Skeletal muscle tissue (tissue), 4 donors: ENCODE results near the gene RALY. TPM values are rescaled to one million over a fixed set of nuclear protein-coding genes. Genes with fewer than 3 reads are reported as not detected.

Experiments
- H3K27ac ChIP-seq: one replicate; pipeline ENCODE4 v1.7.0; 2013; ENCODE audit warnings: mild to moderate bottlenecking, low read depth, low read length, inconsistent platforms
- H3K27me3 ChIP-seq, 3 donors: one replicate each; pipeline ENCODE4 v1.7.0; 2013; ENCODE audit warnings: low read length in 3 of 3; ENCODE audit not compliant: control insufficient read depth in 3 of 3, insufficient read depth in 3 of 3
- H3K36me3 ChIP-seq, 3 donors: one replicate each; pipeline ENCODE4 v1.7.0; 2013; ENCODE audit warnings: low read length in 3 of 3; ENCODE audit not compliant: control insufficient read depth in 3 of 3, insufficient read depth in 3 of 3
- H3K4me1 ChIP-seq, 3 donors: one replicate each; pipeline ENCODE4 v1.7.0; 2013; ENCODE audit warnings: low read length in 3 of 3, mild to moderate bottlenecking in 3 of 3; ENCODE audit not compliant: control insufficient read depth in 3 of 3, insufficient read depth in 3 of 3
- H3K4me3 ChIP-seq, 3 donors: one replicate each; pipeline ENCODE4 v1.7.0; 2013; ENCODE audit warnings: low read length in 3 of 3
- H3K9ac ChIP-seq, 3 donors: one replicate each; pipeline ENCODE4 v1.7.0; 2013; ENCODE audit warnings: low read length in 3 of 3, mild to moderate bottlenecking in 3 of 3, moderate library complexity in 2 of 3, low read depth in 1 of 3
- H3K9me3 ChIP-seq, 3 donors: one replicate each; pipeline ENCODE4 v1.7.0; 2013; ENCODE audit warnings: low read length in 3 of 3; ENCODE audit not compliant: control insufficient read depth in 3 of 3
- total RNA-seq: library from RNA; depleted of rRNA; stranded (reverse); fragments of >200 nt; gene quantifications from one replicate; pipeline ENCODE4 v1.2.3, GENCODE V29; 2014
- donor health status: Osteomylitis.

RALY gene
- total RNA-seq, 1 donor from 2014 or later = 52.2 TPM

GRCh38 chr20:34070079-34070439 is 76.3 kb downstream of the RALY start:
- H3K4me3 ChIP-seq = no peak overlapping the region
- peaks cover 4 to 8% (median 7%) of the 10 kb centered on the region in 3 donors for H3K36me3 ChIP-seq
- H3K9me3 ChIP-seq = no peaks in the 10 kb centered on the region
- H3K9ac ChIP-seq = no peak overlapping the region
- no peaks in the 10 kb centered on the region for H3K27me3 ChIP-seq
- H3K27ac ChIP-seq = no peak overlapping the region
- peaks cover 24 to 37% (median 28%) of the 10 kb centered on the region in 3 donors for H3K4me1 ChIP-seq

GRCh38 chr20:34070859-34071258 is 77.1 kb downstream of the RALY start:
- Histone ChIP-seq H3K4me1 (peaks cover 26 to 35% (median 33%) of the 10 kb centered on the region in 3 donors), H3K36me3 (peaks cover 4 to 16% (median 10%) of the 10 kb centered on the region in 3 donors), H3K27me3 (no peaks in the 10 kb centered on the region), H3K9ac (no peak overlapping the region), H3K4me3 (no peak overlapping the region), H3K27ac (no peak overlapping the region), H3K9me3 (no peaks in the 10 kb centered on the region)

GRCh38 chr20:34072076-34072475 is 78.4 kb downstream of the RALY start:
- no peak overlapping the region for H3K9ac ChIP-seq
- H3K4me1 ChIP-seq = peaks cover 26 to 35% (median 33%) of the 10 kb centered on the region in 3 donors
- no peaks in the 10 kb centered on the region for H3K9me3 ChIP-seq
- H3K4me3 ChIP-seq = no peak overlapping the region
- H3K27me3 ChIP-seq = no peaks in the 10 kb centered on the region
- H3K36me3 ChIP-seq = peaks cover 9 to 21% (median 20%) of the 10 kb centered on the region in 3 donors
- H3K27ac ChIP-seq = no peak overlapping the region

GRCh38 chr20:34072778-34073177 is 79.1 kb downstream of the RALY start:
- H3K4me3 ChIP-seq = no peak overlapping the region
- no peaks in the 10 kb centered on the region for H3K9me3 ChIP-seq
- peaks cover 13 to 26% (median 26%) of the 10 kb centered on the region in 3 donors for H3K36me3 ChIP-seq
- H3K4me1 ChIP-seq = peaks cover 26 to 35% (median 33%) of the 10 kb centered on the region in 3 donors
- no peaks in the 10 kb centered on the region for H3K27me3 ChIP-seq
- H3K9ac ChIP-seq = no peak overlapping the region
- no peak overlapping the region for H3K27ac ChIP-seq

- peaks cover 26 to 41% (median 40%) of the 10 kb centered on the region in 3 donors for H3K36me3 ChIP-seq
- H3K27ac ChIP-seq = no peak overlapping the region
- H3K27me3 ChIP-seq = no peaks in the 10 kb centered on the region
- no peaks in the 10 kb centered on the region for H3K9me3 ChIP-seq
- peaks cover 19 to 27% (median 27%) of the 10 kb centered on the region in 3 donors for H3K4me1 ChIP-seq
- no peak overlapping the region for H3K4me3 ChIP-seq
- H3K9ac ChIP-seq = no peak overlapping the region
These were observed 80.5 kb downstream of the RALY start for GRCh38 chr20:34074101-34074760.

- Histone ChIP-seq H3K27ac (no peak overlapping the region), H3K36me3 (peaks cover 32 to 54% (median 53%) of the 10 kb centered on the region in 3 donors), H3K27me3 (no peaks in the 10 kb centered on the region)
These were observed 81.9 kb downstream of the RALY start for GRCh38 chr20:34075647-34076046.

GRCh38 chr20:34076952-34077351 is 83.2 kb downstream of the RALY start:
- Histone ChIP-seq H3K27me3 (no peaks in the 10 kb centered on the region), H3K36me3 (peaks cover 38 to 63% (median 61%) of the 10 kb centered on the region in 3 donors), H3K4me3 (no peak overlapping the region), H3K9me3 (no peaks in the 10 kb centered on the region), H3K4me1 (peaks cover 15 to 22% (median 19%) of the 10 kb centered on the region in 3 donors), H3K9ac (no peak overlapping the region), H3K27ac (no peak overlapping the region)

More at GRCh38 chr20:34075647-34076046, 81.9 kb downstream of the RALY start:
- peaks cover 13 to 22% (median 19%) of the 10 kb centered on the region in 3 donors for H3K4me1 ChIP-seq
- H3K4me3 ChIP-seq = no peak overlapping the region
- no peak overlapping the region for H3K9ac ChIP-seq
- no peaks in the 10 kb centered on the region for H3K9me3 ChIP-seq

- Histone ChIP-seq H3K9me3 (no peaks in the 10 kb centered on the region), H3K27me3 (no peaks in the 10 kb centered on the region), H3K36me3 (peaks cover 36 to 64% (median 57%) of the 10 kb centered on the region in 3 donors)
These were observed 84.8 kb downstream of the RALY start for GRCh38 chr20:34078540-34078939.

GRCh38 chr20:34079818-34080217 is 86.1 kb downstream of the RALY start:
- no peak overlapping the region for H3K9ac ChIP-seq

More at GRCh38 chr20:34078540-34078939, 84.8 kb downstream of the RALY start:
- Histone ChIP-seq H3K9ac (no peak overlapping the region), H3K4me1 (peaks cover 31 to 34% (median 32%) of the 10 kb centered on the region in 3 donors), H3K4me3 (no peak overlapping the region), H3K27ac (no peak overlapping the region)

GRCh38 chr20:34082232-34082887 is 88.6 kb downstream of the RALY start:
- H3K9ac ChIP-seq = no peak overlapping the region
- no peak overlapping the region for H3K4me3 ChIP-seq
- H3K4me1 ChIP-seq = peaks cover 17 to 28% (median 27%) of the 10 kb centered on the region in 3 donors
- H3K27me3 ChIP-seq = no peaks in the 10 kb centered on the region
- H3K27ac ChIP-seq = peak overlapping the region; percentile 81
- H3K36me3 ChIP-seq = peaks cover 40 to 45% (median 44%) of the 10 kb centered on the region in 3 donors
- no peaks in the 10 kb centered on the region for H3K9me3 ChIP-seq

More at GRCh38 chr20:34079818-34080217, 86.1 kb downstream of the RALY start:
- Histone ChIP-seq H3K27ac (no peak overlapping the region), H3K4me1 (peaks cover 24 to 35% (median 32%) of the 10 kb centered on the region in 3 donors), H3K27me3 (no peaks in the 10 kb centered on the region), H3K4me3 (no peak overlapping the region), H3K9me3 (no peaks in the 10 kb centered on the region), H3K36me3 (peaks cover 36 to 61% (median 52%) of the 10 kb centered on the region in 3 donors)
